ENCODE results near the gene NUP214. TPM values are rescaled to one million over a fixed set of nuclear protein-coding genes. Genes with fewer than 3 reads are reported as not detected.
A peak's percentile ranks its signal among the peaks of the same experiment; 100 is the strongest.

The NUP214 gene
- polyA plus RNA-seq, 1 donor = 27.1 TPM

DNA sequence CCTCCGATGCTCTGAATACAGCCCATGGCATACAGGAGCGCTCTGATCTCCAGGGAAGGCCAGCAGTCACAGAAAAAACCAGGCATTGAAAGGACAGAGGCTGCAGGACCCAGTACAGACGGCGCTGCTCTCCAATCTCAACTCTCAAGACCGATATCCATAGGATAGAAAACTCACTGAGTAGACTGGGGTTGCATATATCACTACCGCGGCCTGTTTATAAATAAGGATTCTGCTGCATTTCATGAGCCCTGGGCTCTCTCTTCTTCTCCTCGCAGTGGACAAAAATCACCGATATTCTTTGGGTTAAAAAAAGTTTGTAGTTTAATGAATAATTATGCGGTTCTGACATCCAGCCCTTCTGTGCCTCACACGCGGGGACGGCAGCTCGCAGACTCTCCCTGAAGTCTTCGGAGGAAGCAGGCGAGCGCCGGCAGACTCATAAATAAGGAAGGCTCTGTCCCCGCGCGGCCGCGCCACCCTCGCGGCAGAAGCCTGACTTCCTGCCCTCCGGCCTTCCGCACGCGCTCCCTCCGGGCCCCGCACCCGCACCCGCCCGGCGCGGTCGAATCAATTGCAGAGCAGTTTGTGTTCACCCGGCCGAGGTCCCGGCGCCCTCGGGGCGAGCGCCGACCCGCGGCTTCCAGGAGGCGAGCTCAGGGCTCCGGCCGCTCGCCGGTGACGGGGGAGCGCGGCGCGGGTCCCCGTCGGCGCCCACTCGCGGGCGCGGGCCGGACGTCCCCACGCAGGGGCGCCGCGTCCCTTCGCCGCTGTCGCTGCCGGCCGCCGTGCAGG, 150.9 kb downstream of the NUP214 start, which contains the start of gene FAM78A:
TSS of gene FAM78A (minus strand) at position 417 of the 795 bp plus-strand sequence. CDS start at position 86, 331 bp downstream.
- no peak for DNase-seq (ENCODE audit: low read depth)

DNA sequence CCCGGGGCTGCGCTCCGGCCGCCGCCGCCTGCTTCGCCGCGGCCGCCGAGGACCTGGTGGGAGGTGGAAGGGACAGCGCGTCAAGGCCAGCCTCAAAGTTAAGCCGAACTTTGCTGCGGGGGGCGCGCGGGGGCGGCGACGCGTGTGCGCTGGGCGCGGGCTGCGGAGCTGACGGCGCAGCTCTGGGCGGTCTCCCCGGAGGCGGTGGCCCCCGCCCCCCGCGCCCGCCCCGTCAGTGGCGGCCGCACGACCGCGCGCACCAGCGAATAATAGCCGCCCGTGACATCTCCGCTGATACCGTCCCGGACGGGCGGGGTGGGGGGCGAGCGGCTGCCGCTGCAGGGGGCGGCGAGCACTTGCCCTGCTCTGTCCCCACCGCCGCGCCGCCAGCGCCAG, 151.5 kb downstream of the NUP214 start:
- DNase-seq (ENCODE audit: low read depth) = no peak

DNA sequence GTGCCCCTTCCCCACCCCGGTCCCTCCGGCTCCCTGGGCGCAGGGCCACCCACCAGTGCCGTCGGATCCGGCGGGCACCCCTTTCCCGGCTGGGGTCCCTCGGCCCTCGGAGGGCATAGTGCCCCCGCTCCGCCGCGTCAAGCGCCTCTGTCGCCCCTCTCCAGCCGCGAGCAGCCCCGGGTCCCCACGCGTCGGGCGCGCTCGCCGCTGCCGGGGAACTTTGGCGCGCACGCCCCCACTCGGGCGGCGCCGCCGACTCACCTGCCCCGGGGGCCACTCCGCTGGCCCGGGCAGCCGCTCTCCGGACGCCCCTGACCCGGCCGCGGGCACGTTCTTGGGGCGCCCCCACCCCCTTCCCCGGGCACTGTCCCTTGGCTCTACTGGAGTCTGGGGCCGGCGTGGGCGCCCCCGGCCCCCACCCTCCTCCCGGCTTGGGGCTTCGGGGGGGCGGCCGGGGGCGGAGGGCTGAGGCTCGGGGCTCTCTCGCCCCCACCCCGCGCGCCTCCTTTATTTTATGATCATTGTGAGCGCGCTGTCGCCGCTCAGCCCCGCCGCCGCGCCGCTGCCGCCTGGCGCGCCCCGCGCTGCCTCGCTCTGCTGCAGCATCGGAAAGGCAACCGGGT, 152.0 kb downstream of the NUP214 start:
- DNase-seq (ENCODE audit: low read depth) = no peak

DNA sequence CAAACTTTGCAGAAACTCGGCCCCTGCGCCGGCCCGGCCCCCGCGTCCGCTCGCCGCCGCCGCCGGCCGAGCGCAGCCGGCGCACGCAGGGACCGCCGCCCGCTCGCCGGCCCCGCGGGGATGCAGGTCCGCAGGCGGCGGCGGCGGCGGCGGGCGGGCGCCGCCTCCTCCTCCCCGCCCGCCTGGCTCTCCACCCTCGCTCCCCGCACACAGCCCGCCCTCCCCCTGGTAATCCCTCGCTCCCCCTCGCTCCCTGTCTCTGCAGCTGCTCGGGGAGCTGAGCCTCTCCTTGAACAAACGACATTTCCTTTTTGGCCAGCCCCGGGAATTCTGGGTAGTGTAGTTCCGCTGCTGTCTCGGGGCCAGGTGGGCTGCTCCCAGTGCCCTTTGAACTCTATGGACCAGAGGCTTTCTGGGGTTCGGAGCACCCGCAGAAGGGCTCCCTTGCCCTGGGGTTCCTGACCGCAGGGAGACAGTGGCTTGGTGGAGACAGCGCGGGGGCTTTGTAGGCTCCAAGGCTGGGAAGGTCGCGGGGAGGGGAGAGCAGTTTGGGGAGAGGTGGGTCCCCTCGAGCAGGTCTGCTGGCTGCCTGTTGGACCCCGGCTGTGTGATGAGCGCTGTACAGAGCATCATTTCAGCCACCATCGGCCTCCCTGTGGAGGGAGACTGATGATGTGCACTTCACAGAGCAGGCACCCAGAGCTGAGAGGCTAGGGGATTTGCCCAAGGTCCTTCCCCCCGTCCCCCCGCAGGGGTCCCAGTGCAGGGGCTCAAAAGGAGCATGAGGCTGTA, 152.7 kb downstream of the NUP214 start:
- DNase-seq (ENCODE audit: low read depth) = peak; percentile 71

DNA sequence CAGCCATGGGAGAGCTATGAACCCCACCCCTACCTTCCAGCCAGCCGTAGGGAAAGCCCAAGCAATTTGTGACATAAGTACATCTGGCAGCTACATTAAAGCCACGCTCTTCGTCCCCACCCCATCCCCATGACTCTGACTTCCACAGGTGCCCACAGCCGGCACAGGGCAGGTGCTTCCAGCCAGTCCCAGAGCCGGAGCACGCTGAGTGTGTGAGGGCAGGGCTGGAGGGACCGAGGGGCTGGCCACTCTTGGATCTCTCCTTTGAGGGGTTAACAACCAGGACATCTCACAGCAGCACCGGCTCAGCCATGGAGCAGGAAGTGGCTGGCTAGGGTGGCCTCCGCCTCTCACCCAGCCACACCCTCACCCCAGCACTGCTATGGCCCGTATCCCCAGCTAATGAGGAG, 153.3 kb downstream of the NUP214 start:
- no peak for DNase-seq (ENCODE audit: low read depth)

DNA sequence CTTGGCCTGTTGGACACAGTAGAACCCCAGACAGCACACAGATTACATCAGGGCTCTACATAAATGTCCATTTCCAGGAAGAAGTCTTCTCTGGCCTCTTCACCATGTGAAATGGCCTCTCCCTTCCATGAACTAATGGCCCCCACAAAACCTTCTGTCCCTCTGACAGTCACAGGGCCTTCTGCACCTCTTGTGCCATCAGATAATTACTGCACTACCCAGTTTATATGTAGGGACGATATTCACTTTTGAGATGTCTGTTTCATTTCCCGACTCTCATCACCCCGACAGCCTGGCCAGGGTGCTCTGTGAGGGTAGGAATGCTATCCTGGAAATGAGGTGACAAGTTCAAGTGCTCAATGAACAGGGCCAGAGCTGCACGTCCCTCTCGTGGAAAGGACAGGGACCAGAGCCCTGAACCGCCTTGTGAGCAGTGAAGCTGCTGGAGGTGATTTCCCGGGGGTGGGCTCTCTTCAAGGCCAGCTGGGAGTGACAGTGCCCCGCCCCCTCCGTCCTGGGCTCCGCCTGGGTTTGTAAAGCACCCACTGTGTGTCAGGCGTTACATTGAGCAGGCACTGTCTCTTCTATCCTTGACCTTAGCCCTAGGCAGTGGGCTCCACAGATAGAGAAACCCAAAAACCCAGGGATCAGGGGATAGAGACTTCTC, 153.9 kb downstream of the NUP214 start:
- DNase-seq (ENCODE audit: low read depth) = no peak

DNA sequence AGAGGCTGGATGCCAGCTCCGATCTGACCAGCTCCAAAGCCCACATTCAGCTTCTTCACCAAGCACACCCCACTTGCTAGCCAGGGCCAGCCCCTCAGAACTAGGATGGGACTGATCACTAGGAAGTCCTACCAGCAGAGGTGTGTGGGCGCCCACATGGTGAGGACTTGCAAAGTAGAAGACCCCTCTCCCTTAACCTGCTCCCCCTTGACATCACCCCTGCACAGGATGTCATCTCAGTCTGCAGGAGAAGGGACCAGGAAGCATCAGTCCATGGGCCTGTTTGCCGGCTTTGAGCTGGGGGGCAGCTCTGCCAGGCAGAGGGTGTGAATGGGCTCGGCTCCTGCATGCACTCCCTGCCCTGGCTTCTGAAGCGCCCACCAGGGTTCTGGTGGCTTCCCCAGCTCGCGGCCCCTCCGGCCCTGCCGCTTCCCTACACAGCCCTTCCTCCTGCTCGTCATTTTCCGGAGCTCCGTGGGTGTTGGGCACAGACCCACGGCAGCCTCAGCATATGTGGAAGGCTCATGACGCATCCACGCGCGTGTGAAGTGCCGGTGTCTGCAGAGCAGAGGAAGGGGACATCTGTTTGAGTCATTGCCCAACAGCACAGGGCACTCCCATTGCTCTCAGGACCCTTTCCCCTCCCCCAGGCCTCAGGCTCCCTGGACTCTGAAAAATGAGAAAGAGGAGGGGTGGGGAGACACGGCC, 154.6 kb downstream of the NUP214 start:
- no peak for DNase-seq (ENCODE audit: low read depth)

DNA sequence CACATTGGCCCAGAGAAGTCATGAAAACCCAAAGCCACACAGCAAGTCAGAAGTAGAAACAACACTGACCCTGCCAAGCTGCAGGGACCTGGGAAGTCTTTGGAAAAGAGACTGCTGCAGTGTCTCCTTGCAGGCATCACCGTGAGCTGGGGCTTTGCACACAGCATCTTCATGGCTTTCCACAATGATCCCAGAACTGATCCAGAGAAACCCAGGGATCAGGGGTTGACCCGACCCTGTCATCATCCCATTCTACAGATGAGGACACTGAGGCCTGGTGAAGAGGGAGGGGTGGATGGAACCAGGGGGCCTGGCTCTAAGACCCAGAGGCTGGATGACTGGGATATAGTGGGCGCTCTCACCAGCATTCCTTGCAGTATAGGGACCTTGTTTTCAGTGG, 155.3 kb downstream of the NUP214 start:
- DNase-seq (ENCODE audit: low read depth) = no peak

DNA sequence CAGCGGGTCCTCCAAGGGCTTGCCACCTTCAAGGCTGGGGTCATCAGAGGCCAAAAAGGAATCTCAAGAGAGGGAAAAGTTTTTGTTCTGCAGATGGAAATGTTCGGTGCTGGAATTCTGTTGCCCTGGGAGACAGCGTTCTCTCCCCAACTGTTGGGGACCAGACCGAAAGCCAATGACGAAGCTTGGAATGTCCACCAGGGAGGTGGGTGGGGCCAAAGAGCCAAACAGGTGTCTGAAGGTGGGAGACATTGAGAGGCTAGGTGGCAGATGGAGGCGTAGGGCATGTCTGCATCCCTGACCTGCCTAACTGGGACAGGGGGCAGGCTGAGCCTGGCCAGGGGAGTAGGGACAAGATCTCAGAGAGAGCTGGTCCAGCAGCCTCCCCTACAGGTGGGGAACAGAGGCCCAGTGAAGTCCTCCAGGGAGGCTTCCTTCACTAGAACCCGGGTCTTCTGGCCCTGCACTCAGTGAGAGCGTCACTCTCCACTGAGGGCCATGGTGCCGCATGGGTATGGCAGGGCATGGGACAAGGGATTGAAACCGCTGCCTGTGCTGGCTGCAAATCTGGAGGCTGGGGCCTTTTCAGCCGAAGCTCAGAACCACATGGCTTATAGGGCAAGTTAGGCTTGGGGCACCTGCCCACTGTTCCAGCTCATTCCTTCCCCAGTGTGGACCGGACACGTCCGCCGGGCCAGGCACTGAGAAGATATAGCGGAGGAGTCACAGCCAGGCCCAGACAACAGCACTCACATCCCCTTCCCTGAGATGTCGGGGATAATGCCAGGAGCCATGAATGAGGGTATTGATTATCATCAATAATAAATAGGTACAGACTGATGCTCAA, 156.0 kb downstream of the NUP214 start:
- no peak for DNase-seq (ENCODE audit: low read depth)

DNA sequence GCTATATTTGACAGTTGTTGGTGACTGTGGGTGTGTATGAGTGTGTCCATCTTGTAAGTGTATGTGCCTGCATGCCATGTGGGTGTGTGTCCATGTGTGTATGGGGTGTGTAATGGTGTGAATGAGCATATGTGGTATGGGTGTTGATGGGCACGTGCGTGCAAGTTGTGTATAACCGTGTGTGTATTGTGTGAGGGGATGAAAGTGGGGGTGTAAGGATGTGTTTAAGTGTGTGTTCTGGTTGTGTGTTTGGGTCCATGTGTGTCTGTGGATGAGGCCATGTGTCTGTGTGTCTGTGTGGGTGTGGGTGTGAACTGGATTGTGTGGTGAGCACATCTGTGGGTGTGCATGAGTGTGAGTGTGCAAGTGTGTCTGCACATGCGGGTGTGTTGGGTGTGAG, 156.8 kb downstream of the NUP214 start:
- DNase-seq (ENCODE audit: low read depth) = no peak

DNA sequence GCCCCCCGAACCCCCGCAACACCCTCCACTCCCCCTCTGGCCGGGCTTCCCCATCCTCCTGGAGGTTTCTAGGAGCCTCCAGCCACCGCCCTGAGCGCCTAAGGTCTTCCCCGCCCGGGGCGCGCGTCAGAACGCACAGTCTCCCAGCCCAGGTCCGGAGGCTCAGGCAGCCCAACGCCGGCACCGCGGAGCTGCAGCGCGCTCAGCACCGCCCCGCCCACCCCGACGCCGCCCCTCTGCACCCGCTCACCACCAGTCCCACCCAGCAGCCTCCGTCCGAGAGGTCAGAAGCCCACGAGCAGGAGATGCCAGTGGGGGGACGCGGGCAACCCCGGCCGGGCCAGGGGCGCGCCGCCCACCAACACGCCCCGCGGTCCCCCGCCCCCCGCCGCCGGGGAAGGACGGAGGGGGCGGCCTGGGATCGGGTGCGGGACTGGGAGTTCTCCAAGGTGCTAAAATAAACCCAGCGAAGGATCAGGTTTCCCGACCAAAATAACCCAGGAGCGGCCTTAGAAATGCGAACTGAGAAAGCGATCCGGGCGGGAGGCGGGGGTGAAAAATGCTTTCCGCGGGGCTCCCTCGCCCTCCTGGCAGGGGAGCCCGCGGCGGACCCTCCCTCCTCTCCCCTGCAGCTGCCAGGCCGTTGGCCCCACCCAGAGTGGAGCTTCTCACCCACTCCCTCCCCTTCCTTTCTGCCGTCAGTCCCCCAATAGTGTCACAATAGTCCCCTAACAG, 157.5 kb downstream of the NUP214 start:
- DNase-seq (ENCODE audit: low read depth) = no peak

Other genes with a start within 250 kb of the NUP214 start
- 0.33 TPM for gene QRFP, start 228.8 kb upstream of the NUP214 start, polyA plus RNA-seq (ENCODE audit: insufficient read length)
- gene FIBCD1, start 186.3 kb upstream of the NUP214 start, polyA plus RNA-seq (ENCODE audit: insufficient read length) = not detected
- 1.9 TPM for gene LAMC3, start 116.4 kb upstream of the NUP214 start, polyA plus RNA-seq (ENCODE audit: insufficient read length)
- gene AIF1L, start 29.1 kb upstream of the NUP214 start, polyA plus RNA-seq (ENCODE audit: insufficient read length) = 27.8 TPM
- 36.4 TPM for gene FAM78A, start 150.9 kb downstream of the NUP214 start, polyA plus RNA-seq (ENCODE audit: insufficient read length)
- gene PLPP7, start 164.1 kb downstream of the NUP214 start, polyA plus RNA-seq (ENCODE audit: insufficient read length) = 45.7 TPM